Measurements from ENCODE around the gene GUK1. TPM values are rescaled to one million over a fixed set of nuclear protein-coding genes. Genes with fewer than 3 reads are reported as not detected.

Gene GUK1
- total RNA-seq, 3 donors from 2014 or later (not counting 1 experiment from before 2014, with no cell fraction given): 292 to 313 (median 308) TPM

DNA sequence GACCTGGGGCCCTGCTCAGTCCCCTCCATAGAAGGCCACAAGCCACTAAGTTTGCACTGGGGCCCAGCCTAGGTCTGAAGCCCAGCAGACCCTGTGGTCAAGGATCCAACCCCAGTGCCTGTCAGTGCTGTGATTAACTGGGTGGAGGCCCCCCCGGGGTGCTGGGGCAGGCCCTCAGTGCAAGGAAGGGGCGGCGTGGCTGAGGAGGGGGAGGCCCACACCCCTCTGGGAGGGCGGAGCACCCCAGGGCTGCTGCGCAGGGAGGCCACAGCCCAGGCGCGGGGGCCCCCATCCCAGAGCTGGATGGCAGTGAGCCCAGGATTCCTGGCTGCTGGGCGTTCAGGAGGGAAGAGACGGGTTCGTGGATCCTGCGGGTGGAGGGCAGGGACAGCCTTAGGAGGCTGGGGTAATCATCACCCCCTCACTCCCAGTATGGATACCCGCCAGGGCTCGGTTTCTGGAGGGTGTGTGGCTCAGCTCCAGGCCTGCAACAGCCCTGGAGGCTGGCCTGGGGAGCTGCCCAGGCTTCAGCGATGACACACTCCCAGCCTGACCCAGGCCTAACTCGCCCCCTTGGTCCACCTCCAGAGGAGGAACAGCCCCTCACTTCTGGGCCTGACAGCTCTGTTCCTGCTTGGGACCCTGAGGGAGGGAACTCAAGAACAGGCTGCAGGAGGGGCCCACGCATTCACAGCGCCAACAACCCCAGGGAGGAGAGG, 10.5 kb downstream of the GUK1 start:
- H3K9me3 ChIP-seq (ENCODE audit: control insufficient read depth, insufficient read depth, low read length): no peaks in the 10 kb centered on the region
- WGBS (ENCODE audit: insufficient coverage): 93% methylated on average over 13 of the region's 17 CpGs
- no peak overlapping the region for H3K4me3 ChIP-seq (ENCODE audit: low read length)
- H3K36me3 Mint-ChIP-seq: no peaks in the 10 kb centered on the region
- H3K27ac Mint-ChIP-seq: peak overlapping the region; percentile 51 to 70
- H3K27ac ChIP-seq (ENCODE audit: low read length): no peak overlapping the region
- TF ChIP-seq CTCF (IDR thresholded peaks at IDR 0.05): no peak
- peaks cover 6% of the 10 kb centered on the region for H3K4me1 ChIP-seq (ENCODE audit: control insufficient read depth, insufficient read depth, low read length)
- H3K4me3 Mint-ChIP-seq: no peak overlapping the region
- H3K9me3 Mint-ChIP-seq: no peaks in the 10 kb centered on the region
- H3K36me3 ChIP-seq (ENCODE audit: control insufficient read depth, insufficient read depth, low read length): peaks cover 36% of the 10 kb centered on the region
- peaks cover 0 to 10% of the 10 kb centered on the region in 2 donors for H3K4me1 Mint-ChIP-seq
- ATAC-seq: peak in 1 of 3 donors; percentile 14
- no peaks in the 10 kb centered on the region for H3K27me3 Mint-ChIP-seq (ENCODE audit: low read depth in 2 of 2)
- no peaks in the 10 kb centered on the region for H3K27me3 ChIP-seq (ENCODE audit: control insufficient read depth, insufficient read depth, low read length)
- DNase-seq: peak in 1 of 2 donors; percentile 13
- intact Hi-C loops (cut with micrococcal nuclease): no loop called here

DNA sequence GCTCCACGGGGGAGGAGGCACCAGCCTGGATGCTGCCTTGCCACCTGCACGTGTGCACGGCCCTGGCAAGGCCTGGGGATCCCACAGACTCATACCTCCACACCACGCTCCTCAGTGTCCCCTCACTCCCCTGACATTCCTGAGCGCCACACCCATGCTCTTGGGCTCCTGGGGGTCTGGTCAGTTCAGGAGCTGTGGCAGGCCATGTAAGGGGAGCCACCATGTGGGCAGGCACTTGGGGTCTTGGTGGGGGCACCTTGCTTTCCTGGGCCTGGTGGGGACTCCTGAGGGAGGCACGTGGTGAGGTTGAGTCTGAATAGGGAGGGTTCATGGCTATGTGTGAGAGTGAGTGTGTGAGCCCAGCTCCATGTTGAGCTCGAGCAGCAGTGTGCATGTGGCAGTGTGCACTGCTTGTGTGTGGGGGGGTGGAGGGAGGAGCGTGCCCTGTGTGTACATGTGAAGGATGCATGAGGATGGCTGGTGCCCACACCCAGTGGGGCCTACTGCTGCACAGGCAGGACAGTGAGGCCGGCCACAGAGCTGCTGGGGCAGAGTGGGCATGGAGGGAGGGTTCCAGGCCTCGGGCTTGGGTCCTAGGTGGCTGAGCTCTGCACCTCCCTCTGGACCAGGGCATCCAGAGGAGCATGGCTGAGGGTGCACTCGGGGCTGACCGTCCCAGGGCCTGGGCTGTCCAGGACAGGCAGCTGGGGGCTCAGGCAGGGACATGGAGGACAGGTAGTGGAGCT, 11.3 kb downstream of the GUK1 start:
- Histone ChIP-seq H3K27me3 (ENCODE audit: control insufficient read depth, insufficient read depth, low read length) (no peaks in the 10 kb centered on the region), H3K27ac (ENCODE audit: low read length) (no peak overlapping the region), H3K9me3 (ENCODE audit: control insufficient read depth, insufficient read depth, low read length) (no peaks in the 10 kb centered on the region), H3K4me3 (ENCODE audit: low read length) (no peak overlapping the region), H3K4me1 (ENCODE audit: control insufficient read depth, insufficient read depth, low read length) (peaks cover 5% of the 10 kb centered on the region), H3K36me3 (ENCODE audit: control insufficient read depth, insufficient read depth, low read length) (peaks cover 30% of the 10 kb centered on the region)
- DNase-seq (peak in 1 of 2 donors; percentile 12), ATAC-seq (peak in 1 of 3 donors; percentile 14)
- Mint-ChIP-seq H3K4me3 (peak overlapping the region; percentile 17), H3K4me1 (peaks cover 0 to 7% of the 10 kb centered on the region in 2 donors), H3K27ac (peak overlapping the region; percentile 51 to 70), H3K36me3 (no peaks in the 10 kb centered on the region), H3K27me3 (ENCODE audit: low read depth in 2 of 2) (no peaks in the 10 kb centered on the region), H3K9me3 (no peaks in the 10 kb centered on the region)
- WGBS (ENCODE audit: insufficient coverage): 90% methylated on average over 12 of the region's 12 CpGs
- TF ChIP-seq CTCF (IDR thresholded peaks at IDR 0.05): no peak
- intact Hi-C loops (cut with micrococcal nuclease): no loop called here

GRCh38 chr1:228152097-228152917, 12.2 kb downstream of the GUK1 start:
- no peak overlapping the region for H3K4me3 Mint-ChIP-seq
- Histone ChIP-seq H3K36me3 (ENCODE audit: control insufficient read depth, insufficient read depth, low read length) (peaks cover 20% of the 10 kb centered on the region), H3K9me3 (ENCODE audit: control insufficient read depth, insufficient read depth, low read length) (no peaks in the 10 kb centered on the region), H3K27me3 (ENCODE audit: control insufficient read depth, insufficient read depth, low read length) (no peaks in the 10 kb centered on the region), H3K4me3 (ENCODE audit: low read length) (no peak overlapping the region), H3K4me1 (ENCODE audit: control insufficient read depth, insufficient read depth, low read length) (peaks cover 6% of the 10 kb centered on the region), H3K27ac (ENCODE audit: low read length) (no peak overlapping the region)
- ATAC-seq (no peak), DNase-seq (no peak)
- TF ChIP-seq CTCF (IDR thresholded peaks at IDR 0.05): no peak
- H3K36me3 Mint-ChIP-seq: no peaks in the 10 kb centered on the region
- H3K9me3 Mint-ChIP-seq: no peaks in the 10 kb centered on the region
- intact Hi-C loops (cut with micrococcal nuclease): no loop called here
- WGBS (ENCODE audit: insufficient coverage): 91% methylated on average over 18 of the region's 19 CpGs
- H3K27me3 Mint-ChIP-seq (ENCODE audit: low read depth in 2 of 2): no peaks in the 10 kb centered on the region
- peaks cover 0 to 9% of the 10 kb centered on the region in 2 donors for H3K4me1 Mint-ChIP-seq
- H3K27ac Mint-ChIP-seq: peak overlapping the region in 1 of 2 donors; percentile 70

Data from natural killer cell (primary cell).